PFSK-1 (cell line): ENCODE measurements around the gene ENTPD5.

Experiments
- FOXP2 ChIP-seq: optimal IDR thresholded peaks from 2 replicates; pipeline ENCODE3; 2011; ENCODE audit warnings: borderline replicate concordance, control low read depth, inconsistent platforms; ENCODE audit not compliant: insufficient read depth; ENCODE audit errors: extremely low read length, extremely low read depth
- POLR2AphosphoS5 ChIP-seq: IDR thresholded peaks from 2 replicates; pipeline ENCODE4 v1.6.1; 2012; ENCODE audit warnings: low read depth, mild to moderate bottlenecking, control low read depth, low read length, moderate library complexity
- SIN3A ChIP-seq: IDR thresholded peaks from 2 replicates; pipeline ENCODE4 v1.6.1; 2012; ENCODE audit warnings: mild to moderate bottlenecking, low read length, moderate library complexity, borderline replicate concordance; ENCODE audit not compliant: insufficient read depth
- TAF1 ChIP-seq: IDR thresholded peaks from 2 replicates; pipeline ENCODE4 v1.6.1; 2012; ENCODE audit warnings: low read length, control low read depth, borderline replicate concordance; ENCODE audit not compliant: insufficient read depth
- TF ChIP-seq, protein P1 (sequence below), 2 experiments: IDR thresholded peaks; 2 replicates each; pipeline versions ENCODE4 v1.6.1 to v1.8.0; 2011 to 2012; ENCODE audit warnings: low read depth in 2 of 2, low read length in 2 of 2, control low read depth in 1 of 2, inconsistent platforms in 1 of 2, mild to moderate bottlenecking in 1 of 2, moderate library complexity in 1 of 2; ENCODE audit not compliant: insufficient read depth in 1 of 2

Gene ENTPD5

GRCh38 chr14:74008843-74009499 lies 10.1 kb downstream of the ENTPD5 start:
- TF ChIP-seq, protein P1, sequence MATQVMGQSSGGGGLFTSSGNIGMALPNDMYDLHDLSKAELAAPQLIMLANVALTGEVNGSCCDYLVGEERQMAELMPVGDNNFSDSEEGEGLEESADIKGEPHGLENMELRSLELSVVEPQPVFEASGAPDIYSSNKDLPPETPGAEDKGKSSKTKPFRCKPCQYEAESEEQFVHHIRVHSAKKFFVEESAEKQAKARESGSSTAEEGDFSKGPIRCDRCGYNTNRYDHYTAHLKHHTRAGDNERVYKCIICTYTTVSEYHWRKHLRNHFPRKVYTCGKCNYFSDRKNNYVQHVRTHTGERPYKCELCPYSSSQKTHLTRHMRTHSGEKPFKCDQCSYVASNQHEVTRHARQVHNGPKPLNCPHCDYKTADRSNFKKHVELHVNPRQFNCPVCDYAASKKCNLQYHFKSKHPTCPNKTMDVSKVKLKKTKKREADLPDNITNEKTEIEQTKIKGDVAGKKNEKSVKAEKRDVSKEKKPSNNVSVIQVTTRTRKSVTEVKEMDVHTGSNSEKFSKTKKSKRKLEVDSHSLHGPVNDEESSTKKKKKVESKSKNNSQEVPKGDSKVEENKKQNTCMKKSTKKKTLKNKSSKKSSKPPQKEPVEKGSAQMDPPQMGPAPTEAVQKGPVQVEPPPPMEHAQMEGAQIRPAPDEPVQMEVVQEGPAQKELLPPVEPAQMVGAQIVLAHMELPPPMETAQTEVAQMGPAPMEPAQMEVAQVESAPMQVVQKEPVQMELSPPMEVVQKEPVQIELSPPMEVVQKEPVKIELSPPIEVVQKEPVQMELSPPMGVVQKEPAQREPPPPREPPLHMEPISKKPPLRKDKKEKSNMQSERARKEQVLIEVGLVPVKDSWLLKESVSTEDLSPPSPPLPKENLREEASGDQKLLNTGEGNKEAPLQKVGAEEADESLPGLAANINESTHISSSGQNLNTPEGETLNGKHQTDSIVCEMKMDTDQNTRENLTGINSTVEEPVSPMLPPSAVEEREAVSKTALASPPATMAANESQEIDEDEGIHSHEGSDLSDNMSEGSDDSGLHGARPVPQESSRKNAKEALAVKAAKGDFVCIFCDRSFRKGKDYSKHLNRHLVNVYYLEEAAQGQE (IDR thresholded peaks at IDR 0.05; ENCODE audit: insufficient read depth in 1 of 2, low read depth in 2 of 2, low read length in 2 of 2) = no peak
- TF ChIP-seq FOXP2 (no peak), TAF1 (no peak)

DNA sequence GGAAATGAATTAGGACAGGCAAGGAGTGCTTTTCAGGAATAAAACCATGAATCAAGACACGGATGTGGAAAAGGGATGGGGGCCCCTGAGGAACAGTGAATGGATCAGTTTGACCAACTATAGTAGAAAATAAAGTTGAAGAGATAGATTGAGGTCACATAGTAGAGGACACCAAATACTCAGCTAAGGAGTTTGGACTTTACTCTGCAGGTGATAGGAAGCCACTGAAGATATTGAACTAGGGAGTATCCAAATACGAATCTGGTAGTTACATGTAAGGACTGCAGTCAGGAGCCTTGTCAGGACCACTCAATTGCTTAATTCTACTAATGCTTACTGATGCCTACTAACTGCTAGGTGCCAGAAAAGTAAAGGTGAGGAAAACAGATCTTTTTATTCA lies 20.4 kb downstream of the ENTPD5 start:
- TF ChIP-seq POLR2AphosphoS5 = no peak
- TF ChIP-seq SIN3A = no peak
- no peak for TF ChIP-seq FOXP2
- TF ChIP-seq, protein P1 (IDR thresholded peaks at IDR 0.05; ENCODE audit: insufficient read depth in 1 of 2, low read depth in 2 of 2, low read length in 2 of 2) = no peak
- TF ChIP-seq TAF1 = no peak

DNA sequence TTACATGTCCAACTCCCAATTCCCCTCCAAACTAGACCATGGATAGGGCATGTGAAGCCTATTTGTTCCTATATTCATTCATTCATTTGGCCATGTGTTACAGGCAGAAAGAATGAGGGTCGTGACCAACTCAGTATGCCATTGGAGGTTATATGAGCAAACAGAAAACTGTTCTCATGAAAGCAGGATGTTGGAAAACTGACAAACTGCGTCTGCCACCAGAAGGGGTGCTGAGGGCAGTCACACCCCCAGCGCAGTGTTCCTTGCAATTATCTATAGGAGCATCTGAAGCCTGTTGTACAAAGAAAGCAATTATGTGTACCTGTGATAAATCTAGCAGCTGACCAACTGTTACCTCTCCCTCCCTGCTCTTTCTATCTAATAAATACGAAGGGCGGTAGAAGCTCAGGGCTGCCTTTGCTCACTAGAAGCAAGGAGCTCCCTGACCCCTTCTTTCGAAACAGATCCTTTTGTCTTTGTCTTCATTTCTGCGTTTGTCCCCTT lies 21.1 kb downstream of the ENTPD5 start:
- TF ChIP-seq TAF1 = no peak
- no peak for TF ChIP-seq FOXP2
- TF ChIP-seq, protein P1 (IDR thresholded peaks at IDR 0.05; ENCODE audit: insufficient read depth in 1 of 2, low read depth in 2 of 2, low read length in 2 of 2) = no peak
- TF ChIP-seq POLR2AphosphoS5 = no peak
- no peak for TF ChIP-seq SIN3A

DNA sequence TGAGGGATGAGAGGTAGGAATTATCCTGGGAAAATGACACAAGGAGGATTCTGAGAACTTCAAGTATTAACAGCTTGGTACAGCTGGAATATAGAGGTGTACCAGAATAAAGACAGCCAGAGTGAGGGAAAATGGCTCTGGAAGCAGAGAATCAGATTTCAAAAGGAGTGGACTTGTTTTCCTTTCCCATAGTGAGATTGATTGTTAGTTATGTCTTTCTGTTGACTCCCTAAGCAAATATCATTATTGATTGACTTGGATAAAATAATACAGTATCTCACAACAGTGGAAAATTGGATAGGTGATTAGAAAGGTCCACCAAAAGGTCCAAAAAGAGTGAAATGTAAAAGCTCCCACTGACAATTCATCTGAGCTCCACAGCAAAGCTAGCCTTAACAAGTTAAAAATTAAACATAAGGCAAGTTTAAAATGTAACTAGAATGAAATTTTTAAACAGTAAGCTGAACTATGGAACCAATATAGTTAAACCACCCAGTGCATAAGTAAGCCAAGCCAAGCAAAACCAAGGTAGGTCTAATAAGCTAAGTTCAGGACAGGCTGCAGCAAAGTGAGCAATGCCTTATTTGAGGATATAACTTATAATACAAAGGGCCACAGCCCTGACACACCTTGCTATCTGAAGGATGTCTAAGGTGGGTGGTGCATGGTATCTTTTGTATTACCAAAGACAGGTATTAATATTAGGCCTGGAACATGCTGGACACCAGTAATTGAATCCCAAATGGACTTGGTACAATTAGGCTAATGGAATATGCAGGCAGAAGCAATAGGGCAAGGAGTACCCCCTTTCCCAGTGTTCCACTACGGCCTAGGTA lies 21.8 kb downstream of the ENTPD5 start:
- TF ChIP-seq SIN3A (no peak), TAF1 (no peak), FOXP2 (no peak), POLR2AphosphoS5 (no peak)
- TF ChIP-seq, protein P1 (IDR thresholded peaks at IDR 0.05; ENCODE audit: insufficient read depth in 1 of 2, low read depth in 2 of 2, low read length in 2 of 2) = no peak

- TF ChIP-seq TAF1 = no peak
- no peak for TF ChIP-seq SIN3A
- TF ChIP-seq, protein P1 (IDR thresholded peaks at IDR 0.05; ENCODE audit: insufficient read depth in 1 of 2, low read depth in 2 of 2, low read length in 2 of 2) = no peak
- TF ChIP-seq POLR2AphosphoS5 = no peak
- no peak for TF ChIP-seq FOXP2
Observed at GRCh38 chr14:73996731-73997107, 22.4 kb downstream of the ENTPD5 start.
